Osteoblast (primary cell): ENCODE results near the gene MLF1. TPM values are rescaled to one million over a fixed set of nuclear protein-coding genes. Genes with fewer than 3 reads are reported as not detected.

Experiments
- DNase-seq: peaks from one replicate; pipeline ENCODE4 v3.0.0; 2011; ENCODE audit warnings: low spot score, mixed read lengths; ENCODE audit not compliant: insufficient read length; ENCODE audit errors: missing footprints
- H2AFZ ChIP-seq: 2 replicates; pipeline ENCODE4 v1.6.0; 2011; ENCODE audit warnings: mild to moderate bottlenecking, low read length
- H3K27ac ChIP-seq: 2 replicates; pipeline ENCODE4 v1.5.1; 2011; ENCODE audit warnings: mild to moderate bottlenecking, low read depth, low read length, moderate library complexity
- H3K27me3 ChIP-seq: 2 replicates; pipeline ENCODE4 v1.6.0; 2012; ENCODE audit warnings: mild to moderate bottlenecking, control low read depth, inconsistent platforms, low read length, moderate library complexity; ENCODE audit not compliant: insufficient read depth
- H3K36me3 ChIP-seq: 2 replicates; pipeline ENCODE4 v1.5.1; 2011; ENCODE audit warnings: mild to moderate bottlenecking, low read length, control low read depth, moderate library complexity; ENCODE audit not compliant: insufficient read depth
- H3K4me1 ChIP-seq: 2 replicates; pipeline ENCODE4 v1.5.1; 2011; ENCODE audit warnings: mild to moderate bottlenecking, low read length, control low read depth, moderate library complexity; ENCODE audit not compliant: insufficient read depth
- H3K4me2 ChIP-seq: 2 replicates; pipeline ENCODE4 v1.6.0; 2011; ENCODE audit warnings: mild to moderate bottlenecking, low read length; ENCODE audit not compliant: insufficient read depth
- H3K4me3 ChIP-seq: fragments of 200-600 bp; sonication (generic); 3 replicates; pipeline ENCODE4 v1.5.1; 2012; ENCODE audit warnings: mild to moderate bottlenecking, low read length, inconsistent platforms; ENCODE audit not compliant: insufficient read depth
- H3K79me2 ChIP-seq: 2 replicates; pipeline ENCODE4 v1.6.0; 2012; ENCODE audit warnings: mild to moderate bottlenecking, low read length, control low read depth, inconsistent platforms; ENCODE audit not compliant: insufficient read depth
- H3K9me3 ChIP-seq: 2 replicates; pipeline ENCODE4 v1.5.1; 2011; ENCODE audit warnings: low read depth, low read length, control low read depth
- H4K20me1 ChIP-seq: 2 replicates; pipeline ENCODE4 v1.6.0; 2012; ENCODE audit warnings: mild to moderate bottlenecking, low read length, control low read depth; ENCODE audit not compliant: insufficient read depth
- CTCF ChIP-seq: IDR thresholded peaks from 2 replicates; pipeline ENCODE4 v1.5.1; 2011; ENCODE audit warnings: mild to moderate bottlenecking, low read depth, low read length, moderate library complexity; ENCODE audit errors: extremely low read depth
- total RNA-seq: library from RNA; depleted of rRNA; stranded (reverse); fragments of >200 nt; gene quantifications from 2 replicates; pipeline ENCODE4 v1.2.3, GENCODE V29; 2012

MLF1 gene
- total RNA-seq, 1 donor = 14.1 TPM

DNA sequence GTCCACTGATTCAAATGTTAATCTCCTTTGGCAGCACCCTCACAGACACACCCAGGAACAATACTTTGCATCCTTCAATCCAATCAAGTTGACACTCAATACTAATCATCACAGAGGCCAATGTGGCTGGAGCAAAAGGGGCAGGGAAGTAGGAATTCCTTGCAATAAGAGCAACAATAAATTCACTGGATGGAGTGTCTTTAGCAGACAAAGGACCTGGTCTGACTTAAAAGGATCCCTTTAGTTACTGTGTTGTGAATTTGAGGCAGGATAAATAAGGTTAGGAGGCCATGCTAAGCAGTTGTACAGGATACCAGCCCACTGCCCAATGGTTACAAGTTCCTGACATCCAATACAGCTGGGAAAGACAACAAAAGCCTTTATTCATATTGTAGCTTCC, 61.0 kb downstream of the MLF1 start:
- H3K79me2 ChIP-seq = no peaks in the 10 kb centered on the region
- no peak for DNase-seq
- H2AFZ ChIP-seq = no peak overlapping the region
- TF ChIP-seq CTCF = no peak
- no peak overlapping the region for H3K27ac ChIP-seq
- peaks cover 4% of the 10 kb centered on the region for H3K27me3 ChIP-seq
- H4K20me1 ChIP-seq = no peaks in the 10 kb centered on the region
- no peaks in the 10 kb centered on the region for H3K9me3 ChIP-seq
- no peaks in the 10 kb centered on the region for H3K4me1 ChIP-seq
- no peaks in the 10 kb centered on the region for H3K36me3 ChIP-seq
- no peak overlapping the region for H3K4me2 ChIP-seq
- no peak overlapping the region for H3K4me3 ChIP-seq

DNA sequence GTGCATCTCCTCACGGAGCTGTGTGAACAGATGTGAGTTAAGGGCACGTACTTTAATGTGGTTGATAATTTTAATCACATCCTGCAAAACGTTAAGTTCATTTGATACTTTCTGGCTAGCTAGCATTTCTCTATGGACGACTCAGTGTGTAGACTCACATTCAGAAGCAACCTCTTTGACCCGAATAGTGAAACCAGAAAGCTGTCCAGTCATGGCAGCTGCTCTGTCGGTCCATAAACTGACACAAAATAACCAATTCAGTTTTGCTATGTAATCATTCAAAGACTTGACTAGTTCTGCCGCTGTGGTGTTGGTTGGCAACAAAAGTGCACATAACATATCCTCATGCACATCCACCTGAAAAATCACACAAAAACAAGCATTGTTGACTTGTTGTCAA, 69.7 kb downstream of the MLF1 start:
- Histone ChIP-seq H3K4me3 (no peak overlapping the region), H4K20me1 (no peaks in the 10 kb centered on the region), H3K9me3 (no peaks in the 10 kb centered on the region), H3K27ac (no peak overlapping the region), H3K4me1 (peaks cover 9% of the 10 kb centered on the region), H3K36me3 (no peaks in the 10 kb centered on the region), H2AFZ (no peak overlapping the region), H3K27me3 (no peaks in the 10 kb centered on the region), H3K4me2 (no peak overlapping the region), H3K79me2 (peaks cover 12% of the 10 kb centered on the region)
- DNase-seq = no peak
- TF ChIP-seq CTCF = no peak

DNA sequence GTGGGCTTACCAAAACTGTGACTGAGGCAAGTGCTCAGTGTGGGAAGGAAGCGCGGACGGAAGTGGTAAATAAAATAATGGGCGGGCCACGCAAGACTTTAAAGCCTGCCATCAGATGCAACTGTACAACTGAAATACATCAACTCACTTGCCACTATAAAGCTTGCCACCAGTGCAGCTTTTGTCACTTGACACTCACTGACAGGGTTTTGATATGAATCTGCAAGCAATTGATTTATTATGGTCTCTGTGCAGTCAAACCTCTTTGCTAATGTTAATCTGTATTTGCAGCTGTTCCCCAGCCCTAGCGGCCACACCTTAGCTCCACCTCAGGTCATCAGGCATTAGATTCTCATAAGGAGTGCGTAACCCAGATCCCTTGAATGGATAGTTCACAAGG, 71.0 kb downstream of the MLF1 start:
- Histone ChIP-seq H3K4me1 (peaks cover 9% of the 10 kb centered on the region), H3K27me3 (no peaks in the 10 kb centered on the region), H2AFZ (no peak overlapping the region), H3K4me3 (no peak overlapping the region), H3K27ac (no peak overlapping the region), H3K36me3 (peaks cover 6% of the 10 kb centered on the region), H3K4me2 (no peak overlapping the region), H4K20me1 (no peaks in the 10 kb centered on the region), H3K79me2 (peaks cover 24% of the 10 kb centered on the region), H3K9me3 (no peaks in the 10 kb centered on the region)
- no peak for TF ChIP-seq CTCF
- DNase-seq = no peak

GRCh38 chr3:158642474-158643210, 71.6 kb downstream of the MLF1 start:
- TF ChIP-seq CTCF = no peak
- Histone ChIP-seq H3K9me3 (no peaks in the 10 kb centered on the region), H3K4me1 (peaks cover 9% of the 10 kb centered on the region), H4K20me1 (no peaks in the 10 kb centered on the region), H3K27me3 (no peaks in the 10 kb centered on the region), H3K27ac (no peak overlapping the region), H3K4me3 (no peak overlapping the region), H3K79me2 (peaks cover 30% of the 10 kb centered on the region), H3K36me3 (peaks cover 12% of the 10 kb centered on the region), H2AFZ (no peak overlapping the region), H3K4me2 (no peak overlapping the region)
- no peak for DNase-seq
